ENCODE results near the gene ANKRD33B.
"Not testable (repeated sequence)": the region's sequence is repeated elsewhere in the genome, so short reads cannot be mapped to it uniquely, and the experiment has no call there.

ANKRD33B gene

DNA sequence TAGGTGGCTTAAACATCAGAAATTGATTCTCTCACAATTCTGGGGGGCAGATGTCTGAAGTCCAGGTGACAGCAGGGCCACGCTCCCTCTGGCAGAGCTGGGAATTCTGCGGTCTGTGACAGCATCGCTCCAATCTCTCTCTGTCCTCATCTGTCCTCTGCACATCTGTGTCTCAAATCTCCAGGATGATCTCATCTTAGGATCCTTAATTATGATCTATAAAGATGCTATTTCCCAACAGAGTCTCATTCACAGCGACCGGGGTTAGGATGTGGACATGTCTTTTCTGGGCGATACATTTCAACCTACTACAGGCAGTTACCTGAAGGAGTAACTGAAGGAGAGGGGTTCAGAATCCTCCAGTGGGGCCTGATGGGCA, 31.4 kb downstream of the ANKRD33B start:
- DNase-seq (ENCODE audit: low read depth), result peak; percentile 80

DNA sequence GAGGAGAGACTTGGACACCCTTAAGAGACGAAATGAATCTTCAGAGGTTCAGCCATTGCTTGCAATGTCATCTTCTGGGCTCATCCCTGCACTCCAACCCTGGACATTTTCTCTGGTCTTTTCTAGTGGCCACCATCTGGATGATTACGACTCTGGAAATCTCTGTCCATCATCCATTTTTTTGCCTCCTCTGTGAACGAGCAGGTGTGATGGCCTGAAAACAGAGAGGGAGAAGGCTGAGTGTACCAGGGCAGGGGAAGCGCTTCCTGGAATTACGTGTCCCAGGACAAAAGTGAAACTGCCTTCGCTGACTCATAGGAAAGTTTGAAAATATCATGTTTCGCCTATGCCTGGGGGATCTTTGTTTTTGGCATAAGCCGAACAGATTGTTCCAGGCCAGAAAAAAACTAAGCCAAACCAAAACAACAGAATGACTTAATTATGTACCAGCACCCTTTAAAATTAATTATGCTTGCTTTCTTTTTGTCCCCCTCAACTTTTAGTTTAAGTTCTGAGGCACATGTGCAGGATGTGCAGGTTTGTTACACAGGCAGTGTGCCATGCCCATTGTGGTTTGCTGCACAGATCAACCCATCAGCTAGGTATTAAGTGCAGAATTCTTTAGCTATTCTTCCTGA, 31.9 kb downstream of the ANKRD33B start:
- DNase-seq (ENCODE audit: low read depth), result peak; percentile 94

DNA sequence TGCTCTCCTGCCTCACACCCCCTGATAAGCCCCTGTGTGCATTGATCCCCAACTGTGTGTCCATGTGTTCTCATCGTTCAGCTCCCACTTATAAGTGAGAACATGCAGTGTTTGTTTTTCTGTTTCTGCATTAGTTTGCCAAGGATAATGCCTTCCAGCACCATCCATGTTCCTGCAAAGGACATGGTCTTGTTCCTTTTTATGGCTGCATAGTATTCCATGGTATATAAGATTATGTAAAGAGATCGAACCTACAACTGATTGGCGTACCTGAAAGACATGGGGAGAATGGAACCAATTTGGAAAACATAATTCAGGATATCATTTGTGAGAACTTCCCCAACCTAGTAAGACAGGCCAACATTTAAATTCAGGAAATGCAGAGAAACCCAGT, 32.4 kb downstream of the ANKRD33B start:
- no peak for DNase-seq (ENCODE audit: low read depth)

DNA sequence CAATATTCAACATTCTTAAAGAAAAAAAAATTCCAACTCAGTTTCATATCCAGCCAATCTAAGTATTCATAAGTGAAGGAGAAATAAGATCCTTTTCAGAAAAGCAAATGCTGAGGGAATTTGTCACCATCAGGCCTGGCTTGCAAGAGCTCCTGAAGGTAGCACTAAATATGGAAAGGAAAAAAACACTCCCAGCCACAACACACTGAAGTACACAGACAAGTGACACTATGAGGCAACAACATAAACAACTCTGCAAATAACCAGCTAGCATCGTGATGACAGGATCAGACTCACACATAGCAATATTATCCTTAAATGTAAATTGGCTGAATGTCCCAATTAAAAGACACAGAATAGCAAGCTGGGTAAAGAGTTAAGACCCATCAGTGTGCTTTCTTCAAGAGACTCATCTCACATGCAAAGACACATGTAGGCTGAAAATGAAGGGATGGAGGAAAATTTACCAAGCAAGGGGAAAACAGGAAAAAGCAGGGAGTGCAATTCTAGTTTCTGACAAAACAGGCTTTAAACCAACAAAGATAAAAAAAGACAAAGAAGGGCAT, 33.1 kb downstream of the ANKRD33B start:
- DNase-seq (ENCODE audit: low read depth), result no peak

DNA sequence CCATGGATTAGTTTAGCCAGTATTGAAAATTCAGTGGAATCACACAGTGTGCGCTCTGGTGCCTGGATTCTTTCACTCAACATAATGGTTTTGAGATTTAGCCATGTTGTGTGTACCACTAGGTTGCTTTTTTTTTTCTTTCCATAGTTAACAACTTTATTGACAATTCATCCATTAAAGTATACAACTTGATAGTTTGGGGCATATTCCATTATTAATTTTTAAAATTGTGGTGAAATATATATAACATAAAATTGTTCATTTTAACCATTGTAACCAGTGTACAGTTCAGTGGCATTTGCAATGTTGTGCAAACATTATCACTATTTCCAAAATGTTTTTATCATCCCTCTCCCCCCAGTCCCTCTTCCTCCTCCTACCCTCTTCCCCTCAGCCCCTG, 35.2 kb downstream of the ANKRD33B start:
- DNase-seq (ENCODE audit: low read depth), result no peak

DNA sequence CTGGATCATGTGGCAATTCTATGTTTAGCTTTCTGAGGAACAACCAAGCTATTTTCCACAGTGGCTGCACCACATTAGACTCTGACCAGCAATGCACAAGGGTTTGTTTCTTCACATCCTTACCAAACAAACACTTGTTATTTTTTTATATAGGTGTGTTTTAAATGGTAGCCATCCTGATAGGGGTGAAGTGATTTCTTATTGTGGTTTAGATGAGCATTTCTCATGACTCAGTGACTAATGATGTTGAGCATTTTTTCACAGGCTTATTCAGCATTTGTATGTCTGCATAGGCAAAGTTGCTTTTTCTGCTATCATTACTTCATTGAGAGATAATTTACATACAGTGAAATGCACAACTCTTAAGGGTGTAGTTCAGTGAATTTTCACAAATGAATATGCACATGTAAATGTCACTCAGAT, 36.0 kb downstream of the ANKRD33B start:
- DNase-seq (ENCODE audit: low read depth), result peak; percentile 61

DNA sequence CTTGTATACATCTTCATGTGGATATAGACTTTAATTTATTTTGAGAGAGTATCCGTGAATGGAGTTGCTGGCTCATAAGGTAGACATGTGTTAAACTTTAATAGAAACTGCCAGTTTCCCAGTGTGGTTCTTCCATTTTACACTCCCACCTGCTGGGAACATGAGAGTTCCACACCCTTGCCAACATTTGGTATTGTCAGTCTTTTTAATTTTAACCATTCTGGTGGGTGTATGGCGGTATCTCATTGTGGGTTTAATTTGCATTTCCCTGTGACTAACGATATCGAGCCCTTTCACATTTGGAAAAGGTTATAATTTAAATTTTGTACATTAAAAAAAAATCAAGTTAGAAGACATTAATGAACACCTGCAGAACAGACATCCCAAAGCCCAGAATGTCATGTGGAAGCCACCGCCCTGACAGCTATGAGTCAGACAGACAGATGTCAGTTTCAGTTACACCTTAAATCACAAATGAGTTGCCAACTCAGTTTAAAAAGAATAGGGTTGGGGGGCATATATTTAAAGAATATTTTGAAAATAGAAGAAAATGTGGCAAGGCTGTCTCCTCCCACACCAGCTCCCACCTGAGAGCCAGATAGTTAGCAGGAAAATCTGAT, 36.9 kb downstream of the ANKRD33B start:
- DNase-seq (ENCODE audit: low read depth), result no peak

DNA sequence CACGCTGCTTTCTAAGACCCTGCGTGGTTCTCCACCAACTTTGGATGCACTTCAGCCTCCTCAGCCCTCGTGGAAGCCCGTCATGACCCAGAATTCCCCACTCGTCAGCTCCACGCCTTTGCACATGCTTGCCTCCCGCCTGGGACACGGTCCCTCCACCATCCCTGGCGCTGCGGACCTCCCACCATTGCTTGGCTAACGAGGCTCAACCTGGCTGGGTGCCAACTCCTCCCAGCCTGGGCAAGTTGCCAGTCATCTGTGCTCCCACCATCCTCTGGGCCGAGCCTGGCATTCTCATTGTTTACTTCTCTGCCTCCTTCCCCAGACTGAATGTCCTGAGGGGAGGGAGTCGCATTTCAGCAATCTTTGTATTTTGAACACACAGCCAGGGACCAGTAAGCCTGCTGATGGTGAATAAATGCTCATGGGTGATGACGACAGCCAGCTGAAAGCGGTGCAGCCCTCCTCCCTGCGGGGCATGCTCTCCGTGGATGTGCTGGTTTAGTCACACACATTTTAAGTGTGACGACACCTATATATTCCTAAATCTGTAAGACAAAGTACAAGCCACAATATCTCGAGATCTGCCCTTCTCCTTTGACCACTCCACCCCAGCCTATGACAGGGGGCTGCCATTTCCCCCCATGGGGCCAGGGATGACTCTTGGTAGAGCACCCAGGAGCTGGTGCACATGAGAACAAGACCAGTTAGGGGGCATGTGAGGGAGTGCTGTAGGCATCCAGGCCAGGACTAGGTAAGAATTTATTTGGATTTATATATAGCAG, 37.6 kb downstream of the ANKRD33B start:
- no peak for DNase-seq (ENCODE audit: low read depth)

DNA sequence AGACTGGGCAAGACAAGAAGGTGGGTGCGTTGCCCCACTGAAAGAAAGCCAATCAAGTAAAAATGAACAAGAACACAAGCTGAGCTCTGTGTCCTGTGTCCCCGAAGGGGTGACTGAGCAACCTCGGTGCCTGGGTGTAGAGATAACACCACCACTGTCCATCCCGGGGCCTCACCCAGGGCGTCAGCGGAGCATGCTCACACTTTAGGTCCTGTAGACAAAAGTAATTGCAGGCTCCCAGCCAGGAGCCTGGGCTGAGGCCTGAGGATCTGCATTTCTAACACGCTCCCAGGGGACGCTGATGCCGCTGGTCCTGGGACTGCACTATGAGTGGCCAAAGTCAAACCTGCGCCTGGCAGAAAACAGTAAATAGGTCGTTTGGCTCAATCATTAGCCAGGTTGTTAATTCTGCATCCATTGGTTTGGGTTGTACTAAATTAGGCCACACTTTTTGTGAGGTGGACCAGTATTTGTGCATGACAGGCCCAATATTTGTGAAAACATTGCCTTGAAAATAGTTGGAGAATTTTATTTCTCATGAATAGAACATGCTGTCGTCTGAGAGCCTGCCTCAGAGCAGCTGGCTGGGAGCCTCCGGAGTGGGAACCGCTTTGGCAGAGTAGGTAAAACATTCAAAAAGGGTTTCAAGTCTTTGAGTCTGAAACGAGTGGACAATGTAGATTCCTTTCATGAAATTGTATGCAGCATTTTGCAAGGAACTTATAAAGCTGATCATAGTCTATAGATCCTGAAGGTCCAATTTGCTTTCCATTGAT, 38.3 kb downstream of the ANKRD33B start:
- DNase-seq (ENCODE audit: low read depth), result no peak

DNA sequence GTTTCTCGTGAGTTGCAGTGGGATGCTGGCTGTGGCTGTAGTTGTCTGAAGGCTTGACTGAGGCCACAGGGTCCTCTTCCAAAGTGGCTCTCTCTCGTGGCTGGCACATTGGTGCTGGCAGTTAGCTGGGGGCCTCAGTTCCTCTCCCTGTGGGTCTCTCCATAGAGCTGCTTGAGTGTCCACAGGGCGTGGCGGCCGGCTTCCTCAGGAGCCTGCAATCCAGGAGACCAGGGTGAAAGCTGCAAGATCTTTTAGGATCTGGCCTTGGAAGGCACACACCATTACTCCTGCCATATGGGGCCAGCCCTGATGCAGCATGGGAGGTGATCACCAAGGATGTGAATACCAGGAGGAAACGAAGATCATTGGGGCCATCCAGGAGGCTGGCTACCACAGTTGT, 41.1 kb downstream of the ANKRD33B start:
- no peak for DNase-seq (ENCODE audit: low read depth)

DNA sequence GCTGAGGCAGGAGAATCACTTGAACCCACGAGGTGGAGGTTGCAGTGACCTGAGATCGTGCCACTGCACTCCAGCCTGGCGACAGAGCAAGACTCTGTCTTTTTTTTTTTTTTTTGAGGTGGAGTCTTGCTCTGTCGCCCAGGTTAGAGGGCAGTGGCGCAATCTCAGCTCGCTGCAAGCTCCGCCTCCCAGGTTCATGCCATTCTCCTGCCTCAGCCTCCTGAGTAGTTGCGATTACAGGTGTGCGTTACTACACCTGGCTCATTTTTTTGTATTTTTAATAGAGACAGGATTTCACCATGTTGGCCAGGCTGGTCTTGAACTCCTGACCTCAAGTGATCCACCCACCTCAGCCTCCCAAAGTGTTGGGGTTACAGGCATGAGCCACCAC, 42.8 kb downstream of the ANKRD33B start:
- not testable (repeated sequence) for DNase-seq (ENCODE audit: low read depth)

DNA sequence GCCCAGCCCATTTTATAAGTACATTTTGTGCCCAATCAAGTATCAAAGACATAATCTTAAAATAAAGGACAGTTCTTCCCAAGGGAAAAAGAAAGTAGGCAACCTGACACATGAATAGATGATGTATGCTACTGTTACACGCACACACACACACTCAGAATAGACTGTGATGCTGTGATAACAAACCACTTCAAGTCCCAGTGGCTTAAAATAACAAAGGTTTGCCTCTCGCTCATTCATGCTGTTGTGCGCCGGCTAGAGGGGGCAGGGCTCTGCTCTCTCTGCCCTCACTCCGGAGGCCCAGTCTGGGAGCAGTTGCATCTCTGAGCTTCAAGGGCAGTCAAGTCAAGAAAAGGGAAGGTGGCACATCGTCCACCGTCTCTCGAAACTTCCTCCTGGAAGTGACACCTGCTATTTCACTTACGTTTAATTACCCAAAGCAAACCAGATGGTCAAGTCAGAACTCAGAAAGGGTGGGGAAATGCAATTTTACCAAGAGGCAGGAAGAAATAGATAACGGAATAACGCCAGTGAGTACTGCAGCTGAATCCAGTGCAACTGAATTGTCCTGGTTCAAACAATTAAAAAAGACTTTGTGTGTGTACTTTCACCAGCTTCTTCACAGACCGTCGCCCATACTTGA, 43.3 kb downstream of the ANKRD33B start:
- no peak for DNase-seq (ENCODE audit: low read depth)

DNA sequence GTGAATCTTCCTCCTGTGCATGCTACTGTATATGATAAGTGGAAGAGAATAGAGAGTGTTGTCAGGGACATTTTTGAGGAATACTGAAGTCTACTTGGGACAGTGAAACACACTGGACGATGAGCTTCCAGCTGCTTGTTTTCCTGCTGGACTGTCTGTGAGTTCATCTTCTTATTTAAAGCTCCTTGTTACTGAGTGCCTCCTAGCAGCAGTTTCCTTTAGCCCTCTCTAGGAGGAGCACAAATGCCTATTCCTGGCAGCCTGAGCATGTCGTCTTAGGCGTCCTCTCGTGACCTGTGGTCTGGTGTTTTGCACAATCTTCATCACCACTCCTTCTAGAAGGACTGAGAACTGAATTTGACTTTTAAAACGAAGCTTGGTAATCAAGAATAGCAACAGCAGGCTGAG, 43.8 kb downstream of the ANKRD33B start:
- DNase-seq (ENCODE audit: low read depth), result no peak

DNA sequence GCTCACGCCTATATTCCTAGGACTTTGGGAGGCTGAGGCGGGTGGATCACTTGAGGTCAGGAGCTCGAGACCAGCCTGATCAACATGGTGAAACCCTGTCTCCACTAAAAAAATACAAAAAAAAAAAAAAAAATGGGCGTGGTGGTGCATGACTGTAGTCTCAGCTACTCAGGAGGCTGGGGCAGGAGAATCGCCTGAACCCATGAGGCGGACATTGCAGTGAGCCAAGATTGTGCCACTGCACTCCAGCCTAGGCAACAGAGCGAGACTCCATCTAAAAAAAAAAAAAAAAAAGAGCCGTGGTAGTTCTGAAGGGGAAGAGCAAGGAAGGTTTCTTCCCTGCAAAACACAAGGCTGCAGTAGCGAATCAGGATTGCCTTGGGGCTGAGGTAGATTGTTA, 44.2 kb downstream of the ANKRD33B start:
- not testable (repeated sequence) for DNase-seq (ENCODE audit: low read depth)

DNA sequence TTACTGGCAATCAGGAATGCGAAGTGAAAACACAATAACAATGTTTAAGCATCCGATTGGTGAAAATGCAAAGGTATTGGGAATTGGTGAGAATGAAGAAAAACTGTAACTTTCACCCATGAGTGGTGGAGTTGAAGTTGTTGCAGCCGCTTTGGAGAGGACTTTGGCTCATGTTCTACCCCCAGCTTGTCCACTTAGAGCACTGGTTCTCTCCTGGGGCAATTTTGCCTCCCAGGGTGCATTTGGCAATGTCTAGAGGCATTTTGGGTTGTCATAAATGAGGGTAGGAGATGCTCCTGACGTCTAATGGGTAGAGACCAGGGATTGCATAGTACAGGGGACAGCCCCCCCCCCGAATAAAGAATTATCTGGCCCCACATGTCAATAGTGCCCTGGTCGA, 46.2 kb downstream of the ANKRD33B start:
- DNase-seq (ENCODE audit: low read depth), result no peak

DNA sequence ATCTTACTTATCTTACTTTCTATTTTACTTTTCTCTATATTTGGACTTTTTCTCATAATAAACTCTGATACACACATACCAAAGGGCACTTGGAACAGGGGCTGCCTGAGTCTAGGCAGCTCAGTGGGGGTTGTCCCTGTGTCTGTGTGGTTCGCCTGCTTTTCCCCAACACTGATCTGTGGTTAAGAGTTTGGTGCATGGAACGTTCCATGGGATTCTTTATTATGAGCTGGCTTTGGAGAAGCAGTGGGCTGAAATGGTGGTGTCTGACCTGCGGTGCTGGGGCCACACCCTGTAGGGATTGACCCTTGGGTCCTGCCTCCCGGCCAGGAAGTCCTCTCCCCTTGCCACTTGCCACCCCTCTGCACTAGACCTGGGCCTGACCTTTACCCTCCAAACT, 47.4 kb downstream of the ANKRD33B start:
- no peak for DNase-seq (ENCODE audit: low read depth)

DNA sequence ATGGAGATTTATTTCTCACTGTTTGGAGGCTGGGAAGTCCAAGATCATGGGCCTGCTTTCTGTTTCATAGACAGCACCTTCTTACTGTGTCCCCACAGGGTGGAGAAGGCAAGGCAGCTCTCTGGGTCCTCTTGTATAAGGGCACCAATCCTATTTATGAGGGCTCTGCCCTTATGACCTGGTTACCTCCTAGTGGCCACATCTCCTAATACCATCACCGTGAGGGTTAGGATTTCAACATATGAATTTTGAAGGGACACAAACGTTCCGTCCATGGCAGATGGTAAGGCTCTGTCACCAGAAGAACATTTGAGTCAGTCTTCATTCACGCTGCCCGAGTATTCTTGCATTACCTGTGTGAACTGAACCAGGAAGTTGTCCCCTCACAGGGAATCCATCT, 48.4 kb downstream of the ANKRD33B start:
- DNase-seq (ENCODE audit: low read depth), result no peak

DNA sequence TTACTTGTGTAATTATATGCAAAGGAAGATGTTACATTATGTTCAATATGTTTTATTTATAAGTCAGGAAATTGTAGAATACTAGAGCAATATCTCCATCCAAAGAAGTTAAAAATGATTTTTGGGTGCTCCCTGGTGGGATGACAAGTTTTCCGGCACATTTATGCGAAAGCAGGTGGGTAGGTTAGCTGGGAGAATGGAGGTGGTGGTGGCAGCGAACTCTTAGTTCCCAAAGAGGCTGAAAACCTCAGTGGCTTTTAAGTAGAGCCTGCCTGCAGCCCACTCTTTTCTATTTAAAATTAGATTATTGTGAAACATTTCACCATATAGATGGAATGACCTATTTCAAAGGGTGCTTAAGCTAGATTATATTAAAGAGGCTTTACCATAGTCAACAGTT, 51.8 kb downstream of the ANKRD33B start:
- DNase-seq (ENCODE audit: low read depth), result no peak

DNA sequence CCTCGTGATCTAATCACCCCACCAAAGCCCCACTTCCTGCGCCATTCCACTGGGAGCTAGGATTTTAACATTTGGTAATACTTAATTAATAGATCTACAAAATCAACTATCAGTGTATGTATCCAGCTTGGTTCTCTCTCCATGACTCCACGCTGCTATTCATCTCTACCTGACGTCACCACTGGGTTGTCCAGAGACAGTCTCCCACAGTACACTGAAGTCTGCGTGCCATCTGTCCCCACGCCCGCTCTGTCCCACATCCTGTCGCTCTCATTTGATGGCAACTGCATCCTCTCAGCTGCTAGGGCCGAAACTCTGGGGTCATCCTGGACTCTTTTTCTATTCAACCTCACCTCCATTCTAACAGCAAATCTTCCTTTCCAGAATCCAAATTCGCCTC, 53.2 kb downstream of the ANKRD33B start:
- DNase-seq (ENCODE audit: low read depth), result no peak

DNA sequence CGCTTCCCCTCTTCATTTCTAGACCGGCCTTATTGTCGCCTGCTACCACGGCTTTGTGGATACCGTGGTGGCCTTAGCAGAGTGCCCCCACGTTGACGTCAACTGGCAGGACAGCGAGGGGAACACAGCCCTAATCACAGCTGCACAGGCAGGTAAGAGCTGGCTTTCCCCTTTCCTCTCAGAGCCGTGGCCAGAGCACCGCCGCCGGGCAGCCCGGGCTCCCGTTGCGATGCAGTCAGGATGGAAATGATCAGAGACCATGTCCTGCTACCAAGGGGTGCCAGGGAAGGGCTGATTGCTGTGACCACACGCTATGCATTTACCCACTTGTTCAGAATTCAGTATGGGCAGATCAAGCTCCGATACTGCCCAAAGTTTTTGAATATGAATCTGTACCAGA, 54.4 kb downstream of the ANKRD33B start:
- no peak for DNase-seq (ENCODE audit: low read depth)

DNA sequence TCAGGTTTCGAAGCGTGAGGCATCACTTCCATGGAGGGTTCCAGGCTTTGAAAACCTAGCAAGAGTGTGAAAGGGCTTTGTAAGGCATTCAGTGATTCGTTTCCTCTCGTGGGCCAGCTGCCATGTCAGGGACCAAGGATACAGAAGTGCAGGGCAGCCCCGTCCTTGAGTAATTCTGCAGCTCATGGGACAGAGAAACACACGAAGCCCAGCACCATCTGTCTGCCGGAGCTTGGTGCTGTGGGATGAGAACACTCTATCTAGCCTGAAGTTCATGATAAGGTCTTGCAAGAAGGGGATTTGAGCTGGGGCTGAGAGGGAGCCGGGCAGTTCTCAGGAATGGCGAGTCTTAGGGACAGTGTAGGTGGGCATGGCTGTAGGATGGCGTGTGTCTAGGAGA, 55.8 kb downstream of the ANKRD33B start:
- DNase-seq (ENCODE audit: low read depth), result no peak

DNA sequence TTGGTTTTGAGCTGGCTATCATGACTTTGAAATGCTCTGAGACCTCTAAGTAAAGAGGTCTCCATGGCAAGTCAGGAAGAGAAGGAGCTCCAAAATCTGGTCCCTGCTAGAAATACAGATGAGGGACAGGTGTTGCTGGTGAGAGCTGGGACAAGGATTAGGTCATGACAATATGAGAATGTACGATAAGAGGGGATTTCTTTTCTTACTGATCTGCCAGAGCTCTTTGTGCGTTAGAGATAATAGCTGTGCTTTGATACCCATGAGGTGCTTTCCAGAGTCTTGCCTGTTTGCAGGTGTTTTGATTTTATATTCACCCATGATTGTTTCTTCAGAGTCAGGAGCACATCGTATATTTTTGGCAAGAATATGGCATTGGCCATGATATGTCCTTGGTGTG, 56.5 kb downstream of the ANKRD33B start:
- no peak for DNase-seq (ENCODE audit: low read depth)

Measured in HS-5 (cell line).